ENCODE results near the gene SNCG.
A peak's percentile ranks its signal among the peaks of the same experiment; 100 is the strongest.

SNCG gene

DNA sequence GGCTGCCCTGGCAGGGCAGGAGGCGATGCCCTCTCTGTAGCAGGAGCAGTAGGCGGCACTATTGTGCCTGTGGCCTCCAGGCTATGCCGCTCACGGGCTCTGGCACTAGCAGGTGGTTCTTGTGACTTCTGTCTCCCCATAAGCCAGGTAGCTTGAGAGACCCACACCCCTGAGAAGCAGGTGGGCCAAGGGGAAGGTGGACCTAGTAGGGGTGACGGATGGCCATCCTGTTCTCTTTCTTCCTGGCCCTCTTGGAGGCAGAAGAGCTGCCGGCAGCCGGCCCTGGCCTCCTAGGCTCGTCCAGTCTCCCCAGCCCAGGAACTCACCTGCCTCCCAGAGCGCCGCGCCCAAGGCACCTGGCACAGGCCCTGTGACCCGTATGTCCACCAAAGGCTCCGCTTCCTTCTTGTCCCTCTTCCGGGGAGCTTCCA is 16.4 kb upstream of the SNCG start:
- H3K4me3 ChIP-seq (ENCODE audit: low read length), result no peak overlapping the region
- TF ChIP-seq CTCF (conservative IDR thresholded peaks at IDR 0.05; ENCODE audit: low read length), result no peak

GRCh38 chr10:86942441-86943315 is 15.7 kb upstream of the SNCG start:
- no peak for DNase-seq (ENCODE audit: low read depth)
- no peak for TF ChIP-seq CTCF (conservative IDR thresholded peaks at IDR 0.05; ENCODE audit: low read length)
- no peak overlapping the region for H3K4me3 ChIP-seq (ENCODE audit: low read length)

More for the DNA sequence above, 16.4 kb upstream of the SNCG start:
- no peak for DNase-seq (ENCODE audit: low read depth)

DNA sequence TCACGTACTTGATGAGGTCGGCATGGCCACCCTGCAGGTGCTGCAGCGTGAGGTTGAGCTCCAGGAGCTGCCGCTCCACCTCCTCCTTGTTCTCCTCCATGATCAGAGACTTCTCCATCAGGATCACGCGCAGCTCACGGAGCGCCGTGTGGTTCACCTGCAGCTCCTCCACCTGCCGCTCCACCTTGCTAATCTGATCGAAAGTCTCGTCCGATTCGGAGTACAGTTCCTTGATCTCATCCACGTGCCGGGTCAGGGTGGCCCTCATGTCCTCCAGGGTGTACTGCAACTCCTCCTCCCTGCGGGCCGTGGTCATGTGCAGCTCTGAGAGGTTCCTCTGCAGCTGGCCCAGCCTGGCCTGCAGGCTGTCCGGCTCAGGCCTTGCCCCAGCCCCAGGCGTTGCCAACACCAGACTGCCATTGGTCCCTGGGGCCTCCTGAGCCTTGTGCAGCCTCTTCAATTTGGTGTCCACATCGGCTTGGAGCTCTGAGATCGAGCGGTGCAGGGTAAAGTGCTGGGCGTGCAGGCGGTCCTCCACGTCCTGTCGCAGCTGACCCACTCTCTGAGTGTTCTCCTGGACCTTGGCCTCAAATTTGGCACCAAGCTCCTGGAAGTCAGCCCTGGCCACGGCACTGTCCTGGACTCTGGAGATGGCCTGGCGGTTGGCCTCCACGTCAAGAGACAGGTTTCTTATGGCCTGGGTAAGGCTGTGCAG is 14.9 kb upstream of the SNCG start:
- no peak overlapping the region for H3K4me3 ChIP-seq (ENCODE audit: low read length)
- no peak for TF ChIP-seq CTCF (conservative IDR thresholded peaks at IDR 0.05; ENCODE audit: low read length)
- no peak for DNase-seq (ENCODE audit: low read depth)

DNA sequence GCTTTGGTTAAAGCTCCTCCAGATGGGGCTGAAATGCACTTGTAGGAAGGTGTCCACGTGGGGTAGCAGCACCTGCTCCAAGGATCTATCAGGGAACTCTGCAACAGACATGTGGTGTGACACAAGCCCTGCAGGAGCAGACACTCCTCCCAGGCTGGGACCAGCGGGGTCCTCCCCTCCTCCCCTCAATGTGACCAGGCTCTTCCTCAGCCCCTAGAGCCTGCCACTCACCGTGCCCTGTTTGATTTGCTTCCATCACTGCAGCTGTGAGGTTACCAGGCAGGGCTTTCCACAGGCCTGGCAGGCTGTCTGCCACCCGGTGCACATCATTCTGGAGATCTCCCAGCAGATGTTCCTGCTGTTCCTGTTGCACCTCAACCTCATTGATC is 14.4 kb upstream of the SNCG start:
- DNase-seq (ENCODE audit: low read depth), result no peak
- no peak for TF ChIP-seq CTCF (conservative IDR thresholded peaks at IDR 0.05; ENCODE audit: low read length)
- H3K4me3 ChIP-seq (ENCODE audit: low read length), result no peak overlapping the region

GRCh38 chr10:86944471-86944870 is 13.9 kb upstream of the SNCG start:
- TF ChIP-seq CTCF (conservative IDR thresholded peaks at IDR 0.05; ENCODE audit: low read length), result no peak
- no peak overlapping the region for H3K4me3 ChIP-seq (ENCODE audit: low read length)
- DNase-seq (ENCODE audit: low read depth), result peak; percentile 51

GRCh38 chr10:86944907-86945306 is 13.5 kb upstream of the SNCG start:
- no peak for TF ChIP-seq CTCF (conservative IDR thresholded peaks at IDR 0.05; ENCODE audit: low read length)
- H3K4me3 ChIP-seq (ENCODE audit: low read length), result no peak overlapping the region
- DNase-seq (ENCODE audit: low read depth), result no peak

All from AG10803 (cell line).